HG03066 (cell line): Measurements from ENCODE around the gene SUN5.
"Not testable (repeated sequence)": the region's sequence is repeated elsewhere in the genome, so short reads cannot be mapped to it uniquely, and the experiment has no call there.

Source experiments
- ATAC-seq: cut with Tn5 transposase; IDR thresholded peaks from one replicate; pipeline ENCODE4 v1.9.1; 2021; ENCODE audit warnings: low read depth; ENCODE audit not compliant: unreplicated experiment

SUN5 gene

GRCh38 chr20:33004141-33004751, at the start of gene SUN5:
Gene SUN5, minus strand, starts transcription at chr20:33004433. Its CDS starts 93 bp downstream, at chr20:33004340.
- ATAC-seq, result no peak

- no peak for ATAC-seq
Measured at GRCh38 chr20:33053291-33054106, 49.3 kb upstream of the SUN5 start, which contains the start of gene BPIFB3. Gene BPIFB3, plus strand, starts transcription at chr20:33053903. Its CDS starts 1,533 bp downstream, at chr20:33055436.

- ATAC-seq, result no peak
Measured at GRCh38 chr20:33051333-33051732, 47.1 kb upstream of the SUN5 start.

- no peak for ATAC-seq
Measured at GRCh38 chr20:33046412-33046811, 42.2 kb upstream of the SUN5 start.

GRCh38 chr20:33045129-33045721, 41.0 kb upstream of the SUN5 start:
- ATAC-seq, result not testable (repeated sequence)

GRCh38 chr20:33043731-33044181, 39.5 kb upstream of the SUN5 start:
- ATAC-seq, result no peak

GRCh38 chr20:33042983-33043730, 38.9 kb upstream of the SUN5 start:
- ATAC-seq, result no peak

- ATAC-seq, result no peak
Measured at GRCh38 chr20:33042430-33042829, 38.2 kb upstream of the SUN5 start.

- no peak for ATAC-seq
Measured at GRCh38 chr20:33038243-33038642, 34.0 kb upstream of the SUN5 start.

- ATAC-seq, result no peak
Measured at GRCh38 chr20:33037456-33037855, 33.2 kb upstream of the SUN5 start.

GRCh38 chr20:33034901-33035492, 30.8 kb upstream of the SUN5 start:
- ATAC-seq, result no peak

GRCh38 chr20:33034115-33034514, 29.9 kb upstream of the SUN5 start:
- no peak for ATAC-seq

GRCh38 chr20:33033381-33033780, 29.1 kb upstream of the SUN5 start:
- no peak for ATAC-seq

- ATAC-seq, result no peak
Measured at GRCh38 chr20:33032555-33032954, 28.3 kb upstream of the SUN5 start.

- ATAC-seq, result no peak
Measured at GRCh38 chr20:33031531-33031930, 27.3 kb upstream of the SUN5 start, which contains the start of gene BPIFB6. Gene BPIFB6, plus strand, starts transcription at chr20:33031648. Its CDS starts 0 bp downstream, at chr20:33031648.

GRCh38 chr20:33030569-33030968, 26.3 kb upstream of the SUN5 start:
- no peak for ATAC-seq

GRCh38 chr20:33030076-33030475, 25.8 kb upstream of the SUN5 start:
- no peak for ATAC-seq

GRCh38 chr20:33028875-33029274, 24.6 kb upstream of the SUN5 start:
- no peak for ATAC-seq

GRCh38 chr20:33027769-33028751, 23.8 kb upstream of the SUN5 start:
- ATAC-seq, result no peak
